H1 (cell line): Measurements from ENCODE around the gene GALNT11. TPM values are rescaled to one million over a fixed set of nuclear protein-coding genes. Genes with fewer than 3 reads are reported as not detected.

Source experiments
- CTCF ChIA-PET: fragments of 300-600 bp; sonication (Branson Sonifier 250); formaldehyde crosslinking; loops from one replicate; lab custom pipeline; 2021; ENCODE audit not compliant: partially characterized antibody; lab: Charles Lee
- POLR2A ChIA-PET: fragments of 300-600 bp; sonication (Branson Sonifier 250); formaldehyde crosslinking; loops from one replicate; lab custom pipeline; 2021; ENCODE audit warnings: inconsistent platforms; ENCODE audit not compliant: partially characterized antibody; lab: Charles Lee
- DNase-seq, 2 experiments: peaks; one replicate each; pipeline versions ENCODE4 v3.0.0 to v3.0.0-alpha.2; 2010 to 2022; ENCODE audit warnings: low spot score in 2 of 2, low read depth in 1 of 2, mixed read lengths in 1 of 2
- FAIRE-seq: peaks from 2 replicates; lab custom pipeline; 2011; peaks lifted over from hg19 to GRCh38; lab: Jason Lieb, UNC
- H2AFZ ChIP-seq: 2 replicates; pipeline ENCODE4 v1.8.1; 2012; ENCODE audit warnings: low read length, inconsistent platforms
- H2AK5ac ChIP-seq: 2 replicates; pipeline ENCODE4 v1.6.1; 2013; ENCODE audit warnings: low read depth, low read length
- H2BK120ac ChIP-seq: replicated peaks from 2 replicates; pipeline ENCODE3; 2013; ENCODE audit warnings: low read depth, low read length, inconsistent platforms
- H2BK12ac ChIP-seq: 2 replicates; pipeline ENCODE4 v1.6.1; 2013; ENCODE audit warnings: low read depth, low read length
- H2BK15ac ChIP-seq: 2 replicates; pipeline ENCODE4 v1.6.1; 2013; ENCODE audit warnings: low read length
- H2BK20ac ChIP-seq: 2 replicates; pipeline ENCODE4 v1.6.1; 2013; ENCODE audit warnings: low read length
- H2BK5ac ChIP-seq: 2 replicates; pipeline ENCODE4 v1.6.1; 2013; ENCODE audit warnings: low read depth, low read length
- H3K14ac ChIP-seq: 2 replicates; pipeline ENCODE4 v1.6.1; 2013; ENCODE audit warnings: inconsistent platforms; ENCODE audit not compliant: insufficient read length
- H3K18ac ChIP-seq: 2 replicates; pipeline ENCODE4 v1.6.1; 2013; ENCODE audit warnings: low read length; ENCODE audit errors: extremely low read depth
- H3K23ac ChIP-seq: 2 replicates; pipeline ENCODE4 v1.6.1; 2013; ENCODE audit warnings: inconsistent platforms; ENCODE audit not compliant: insufficient read length
- H3K23me2 ChIP-seq: 2 replicates; pipeline ENCODE4 v1.6.1; 2013; ENCODE audit warnings: low read depth, low read length
- H3K27ac ChIP-seq: 2 replicates; pipeline ENCODE4 v1.6.1; 2011; ENCODE audit warnings: low read depth, low read length, inconsistent platforms
- H3K27me3 ChIP-seq, 4 experiments: replicated peaks in 1 of 4; 1 replicate in 1 of 4; 2 replicates in 3 of 4; pipeline versions ENCODE4 v1.6.1 to v1.8.1; 2011 to 2013; ENCODE audit warnings: low read length in 3 of 4, mild to moderate bottlenecking in 3 of 4, inconsistent platforms in 2 of 4, mixed read lengths in 2 of 4, moderate library complexity in 1 of 4; ENCODE audit not compliant: control insufficient read depth in 3 of 4, insufficient read depth in 3 of 4; ENCODE audit errors: extremely low read depth in 1 of 4
- H3K36me3 ChIP-seq, 4 experiments: 2 replicates each; pipeline versions ENCODE4 v1.6.1 to v1.8.1; 2011 to 2013; ENCODE audit warnings: mild to moderate bottlenecking in 4 of 4, low read length in 3 of 4, moderate library complexity in 2 of 4, control low read depth in 1 of 4, inconsistent platforms in 1 of 4; ENCODE audit not compliant: insufficient read depth in 4 of 4, control insufficient read depth in 2 of 4
- H3K4ac ChIP-seq: replicated peaks from 2 replicates; pipeline ENCODE3; 2013; ENCODE audit warnings: low read length, low read depth, mixed read lengths, inconsistent platforms; ENCODE audit not compliant: insufficient read length
- H3K4me1 ChIP-seq, 4 experiments: replicated peaks in 1 of 4; 1 replicate in 1 of 4; 2 replicates in 3 of 4; pipeline versions ENCODE4 v1.6.1 to v1.8.1; 2011 to 2013; ENCODE audit warnings: low read length in 3 of 4, inconsistent platforms in 2 of 4, mixed read lengths in 1 of 4; ENCODE audit not compliant: insufficient read depth in 4 of 4, control insufficient read depth in 3 of 4
- H3K4me2 ChIP-seq, 2 experiments: 2 replicates each; pipeline versions ENCODE4 v1.6.1 to v1.8.1; 2011 to 2013; ENCODE audit warnings: low read depth in 2 of 2, low read length in 2 of 2, control low read depth in 1 of 2, inconsistent platforms in 1 of 2, mild to moderate bottlenecking in 1 of 2; ENCODE audit not compliant: insufficient read depth in 1 of 2
- H3K4me3 ChIP-seq, 4 experiments: fragments of 200-600, 300-600 bp in 1 of 4; sonication (generic), shearing (Covaris generic), sonication (Bioruptor Twin) in 1 of 4; 2 replicates each; pipeline versions ENCODE4 v1.5.1 to v1.8.1; 2011 to 2016; ENCODE audit warnings: low read length in 4 of 4, low read depth in 3 of 4, control low read depth in 2 of 4, inconsistent platforms in 2 of 4, mild to moderate bottlenecking in 2 of 4, mixed read lengths in 1 of 4, moderate library complexity in 1 of 4; ENCODE audit not compliant: insufficient read depth in 2 of 4; ENCODE audit errors: extremely low read depth in 1 of 4
- H3K56ac ChIP-seq: replicated peaks from 2 replicates; pipeline ENCODE3; 2013; ENCODE audit warnings: low read depth, mild to moderate bottlenecking, mixed read lengths, low read length, inconsistent platforms; ENCODE audit not compliant: insufficient read length
- H3K79me1 ChIP-seq: 2 replicates; pipeline ENCODE4 v1.6.1; 2013; ENCODE audit warnings: low read depth, low read length, control low read depth
- H3K79me2 ChIP-seq, 2 experiments: 2 replicates each; pipeline versions ENCODE4 v1.6.1 to v1.8.1; 2012 to 2013; ENCODE audit warnings: low read length in 2 of 2, mild to moderate bottlenecking in 2 of 2, inconsistent platforms in 1 of 2; ENCODE audit not compliant: insufficient read depth in 2 of 2, control insufficient read depth in 1 of 2
- H3K9ac ChIP-seq, 4 experiments: replicated peaks in 1 of 4; 1 replicate in 1 of 4; 2 replicates in 3 of 4; pipeline versions ENCODE4 v1.6.1 to v1.8.1; 2011 to 2013; ENCODE audit warnings: low read depth in 3 of 4, low read length in 3 of 4, control low read depth in 2 of 4, mild to moderate bottlenecking in 2 of 4, moderate library complexity in 2 of 4, inconsistent platforms in 1 of 4; ENCODE audit errors: extremely low read depth in 1 of 4
- H3K9me3 ChIP-seq, 2 experiments: 2 replicates each; pipeline versions ENCODE4 v1.6.1 to v1.8.1; 2012 to 2013; ENCODE audit warnings: mild to moderate bottlenecking in 2 of 2, moderate library complexity in 2 of 2, control low read depth in 1 of 2, inconsistent platforms in 1 of 2, low read depth in 1 of 2, low read length in 1 of 2, mixed read lengths in 1 of 2; ENCODE audit not compliant: insufficient read depth in 2 of 2
- H4K20me1 ChIP-seq, 2 experiments: replicated peaks in 1 of 2; 2 replicates each; pipeline versions ENCODE3 to v1.8.1; 2011 to 2013; ENCODE audit warnings: inconsistent platforms in 2 of 2, low read length in 2 of 2, mild to moderate bottlenecking in 1 of 2; ENCODE audit not compliant: insufficient read depth in 2 of 2, control insufficient read depth in 1 of 2
- H4K5ac ChIP-seq: 2 replicates; pipeline ENCODE4 v1.6.1; 2013; ENCODE audit warnings: low read length, low read depth, mixed read lengths, inconsistent platforms; ENCODE audit not compliant: insufficient read length
- H4K8ac ChIP-seq: 2 replicates; pipeline ENCODE4 v1.8.0; 2013; ENCODE audit warnings: mild to moderate bottlenecking, moderate library complexity, low read length, inconsistent platforms; ENCODE audit not compliant: insufficient read depth; ENCODE audit errors: extremely low read depth
- H4K91ac ChIP-seq: replicated peaks from 2 replicates; pipeline ENCODE3; 2013; ENCODE audit warnings: low read length, mixed read lengths, inconsistent platforms; ENCODE audit not compliant: insufficient read length
- CHD1 ChIP-seq: IDR thresholded peaks from 2 replicates; pipeline ENCODE4 v1.6.1; 2012; ENCODE audit warnings: low read depth, low read length, improper control_type of control experiment
- CTBP2 ChIP-seq: IDR thresholded peaks from 2 replicates; pipeline ENCODE4 v1.7.0; 2011; ENCODE audit warnings: borderline replicate concordance, mild to moderate bottlenecking, moderate library complexity, mixed read lengths, low read length; ENCODE audit not compliant: insufficient read depth, insufficient read length
- GABPA ChIP-seq: IDR thresholded peaks from 2 replicates; pipeline ENCODE4 v1.6.1; 2011; ENCODE audit warnings: mild to moderate bottlenecking, low read length, moderate library complexity, borderline replicate concordance; ENCODE audit not compliant: insufficient read depth
- HDAC6 ChIP-seq: IDR thresholded peaks from one replicate; pipeline ENCODE4 v1.7.1; 2012; ENCODE audit warnings: low read depth, mild to moderate bottlenecking, inconsistent platforms, low read length, moderate library complexity
- KDM1A ChIP-seq: fragments of 200-600, 300-600 bp; sonication (generic); IDR thresholded peaks from 2 replicates; pipeline ENCODE4 v1.7.1; 2016; ENCODE audit warnings: mild to moderate bottlenecking, low read length, borderline replicate concordance
- PHF8 ChIP-seq: fragments of 200-600 bp; sonication (generic); conservative IDR thresholded peaks from 2 replicates; pipeline ENCODE4 v1.7.1; 2012; ENCODE audit warnings: low read depth, mild to moderate bottlenecking, inconsistent platforms, low read length, moderate library complexity
- POU5F1 ChIP-seq: IDR thresholded peaks from 2 replicates; pipeline ENCODE4 v1.6.1; 2011; ENCODE audit warnings: low read depth, mild to moderate bottlenecking, low read length, moderate library complexity
- RXRA ChIP-seq: IDR thresholded peaks from 2 replicates; pipeline ENCODE4 v1.6.1; 2011; ENCODE audit warnings: low read depth, mild to moderate bottlenecking, low read length, moderate library complexity; ENCODE audit not compliant: insufficient read depth
- SIX5 ChIP-seq: IDR thresholded peaks from 2 replicates; pipeline ENCODE4 v1.6.1; 2011; ENCODE audit warnings: mild to moderate bottlenecking, low read depth, low read length
- TAF7 ChIP-seq: optimal IDR thresholded peaks from 2 replicates; pipeline ENCODE3; 2011; ENCODE audit warnings: low read depth, mild to moderate bottlenecking, inconsistent platforms, low read length, moderate library complexity, borderline replicate concordance
- ZNF274 ChIP-seq: IDR thresholded peaks from 2 replicates; pipeline ENCODE4 v1.7.0; 2012; ENCODE audit warnings: low read length, borderline replicate concordance; ENCODE audit errors: extremely low read depth
- WGBS, 2 experiments: shearing (Covaris generic) in 1 of 2; methylation state at CpG; one replicate each; pipeline versions ENCODE4 v1.1.6 to v1.1.7; 2013 to 2015; ENCODE audit warnings: low lambda C conversion rate in 2 of 2, mixed read lengths in 2 of 2, inconsistent platforms in 1 of 2, low coverage in 1 of 2, missing lambda C conversion rate in 1 of 2; ENCODE audit not compliant: insufficient replicate concordance in 2 of 2, insufficient coverage in 1 of 2, insufficient read length in 1 of 2; ENCODE audit errors: extremely low coverage in 1 of 2, missing lambda C conversion rate in 1 of 2; 5-methylcytosine and 5-hydroxymethylcytosine counted together
- polyA plus RNA-seq, 7 experiments: library from polyadenylated mRNA; depleted of rRNA in 3 of 7; stranded (reverse) in 5 of 7; unstranded in 2 of 7; fragments of >200 nt in 5 of 7; fragments of 200-250 nt in 2 of 7; gene quantifications; 1 replicate in 5 of 7; 2 replicates in 1 of 7; 4 replicates in 1 of 7; pipeline versions ENCODE4 v1.2.1 to v1.2.3, GENCODE V29; 2011 to 2013; ENCODE audit warnings: missing spikeins in 2 of 7, mixed read lengths in 2 of 7
- total RNA-seq: library from RNA; stranded (reverse); fragmentation: NEBNext Ultra II Directional; extraction: Animal tissue kit (Norgen Biotek cat#: 25700); gene quantifications from 2 replicates; pipeline ENCODE4 v1.2.1, GENCODE V29; 2021

The GALNT11 gene
- total and polyA plus RNA-seq, 2 of the 8 experiments (the other 6 are each of a cell fraction or from before 2014, with no cell fraction given), result 20.5 to 23.2 TPM

DNA sequence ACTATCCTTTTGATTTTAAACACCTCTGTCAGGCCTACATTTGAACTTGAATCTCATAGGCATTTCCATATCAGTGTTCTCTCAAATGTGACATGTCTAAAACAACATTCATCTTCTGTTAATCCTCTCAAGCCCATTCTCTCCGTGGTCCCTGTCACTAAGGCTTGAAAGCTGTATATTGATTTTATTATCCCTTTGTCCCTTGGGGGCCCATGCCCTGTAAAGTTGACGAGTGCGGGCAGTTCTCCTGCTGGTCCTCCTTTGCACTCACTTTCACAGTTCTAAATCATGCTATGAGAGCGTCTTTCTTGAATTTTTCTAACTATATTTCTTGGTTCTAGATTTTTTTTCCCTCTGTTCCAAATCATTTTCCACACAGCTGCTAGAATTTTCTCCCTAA, 27.3 kb downstream of the GALNT11 start:
- no peak overlapping the region for H2AK5ac ChIP-seq
- 48% methylated on average over 4 of the region's 4 CpGs; no CpG with 5 or more reads in 1 of the 2 experiments for WGBS, 2 experiments

More for the DNA sequence above, 27.3 kb downstream of the GALNT11 start:
- Histone ChIP-seq H2AFZ (no peak overlapping the region), H3K79me1 (peaks cover 2% of the 10 kb centered on the region; the same call in 1 of the 2 replicates), H2BK5ac (no peak overlapping the region), H4K5ac (no peak overlapping the region), H3K4me2 (no peak overlapping the region), H3K18ac (no peak overlapping the region), H2BK12ac (no peak overlapping the region), H4K91ac (no peak overlapping the region), H3K79me2 (peaks cover 0 to 22% of the 10 kb centered on the region in 2 experiments; a peak in 3 of 4 replicates), H2BK120ac (peak overlapping the region; percentile 33), H3K4me3 (no peak overlapping the region), H2BK15ac (no peak overlapping the region), H3K27me3 (no peaks in the 10 kb centered on the region), H3K36me3 (no peaks in the 10 kb centered on the region; a peak in 1 of 8 replicates), H3K9me3 (no peaks in the 10 kb centered on the region), H3K23me2 (no peaks in the 10 kb centered on the region), H3K4me1 (peaks cover 1 to 18% (median 7%) of the 10 kb centered on the region in 4 experiments; a peak in 5 of 7 replicates), H3K14ac (no peak overlapping the region), H2BK20ac (no peak overlapping the region), H4K8ac (no peak overlapping the region), H3K23ac (no peak overlapping the region), H3K27ac (no peak overlapping the region), H3K4ac (no peak overlapping the region), H3K56ac (no peak overlapping the region), H3K9ac (no peak overlapping the region), H4K20me1 (no peaks in the 10 kb centered on the region)
- no peak for FAIRE-seq
- TF ChIP-seq POU5F1 (no peak), RXRA (no peak), CTBP2 (no peak), ZNF274 (no peak), CHD1 (no peak), PHF8 (no peak), TAF7 (no peak), KDM1A (no peak), SIX5 (no peak), HDAC6 (no peak), GABPA (no peak)
- POLR2A ChIA-PET, result no interaction called here
- CTCF ChIA-PET, result interaction anchor here (1.2 kb wide), 1 partner anchor 23 kb away, joined by 4 read pairs; no protein-coding TSS in a partner anchor
- DNase-seq, result no peak
